CD1c-positive myeloid dendritic cell (primary cell): ENCODE data around the gene TMEM94.
"Not testable (repeated sequence)": the region's sequence is repeated elsewhere in the genome, so short reads cannot be mapped to it uniquely, and the experiment has no call there.

Experiments
- DNase-seq: peaks from one replicate; pipeline ENCODE4 v3.0.0-alpha.2; 2016; ENCODE audit errors: extremely low spot score

Gene TMEM94

GRCh38 chr17:75456417-75457046 lies at the start of gene TMEM94:
TMEM94 (plus strand) TSS chr17:75456635; CDS start chr17:75471906, 15,271 bp downstream.
- peak; percentile 99 for DNase-seq

GRCh38 chr17:75407655-75408352 lies 48.6 kb upstream of the TMEM94 start:
- no peak for DNase-seq

GRCh38 chr17:75410141-75410540 lies 46.3 kb upstream of the TMEM94 start:
- no peak for DNase-seq

- no peak for DNase-seq
Observed at GRCh38 chr17:75411328-75412067, 44.9 kb upstream of the TMEM94 start.

GRCh38 chr17:75412455-75413317 lies 43.7 kb upstream of the TMEM94 start:
- DNase-seq = peak; percentile 79

- DNase-seq = no peak
Observed at GRCh38 chr17:75414488-75414887, 41.9 kb upstream of the TMEM94 start.

- DNase-seq = no peak
Observed at GRCh38 chr17:75416006-75416405, 40.4 kb upstream of the TMEM94 start.

GRCh38 chr17:75417054-75417580 lies 39.3 kb upstream of the TMEM94 start:
- DNase-seq = no peak

- DNase-seq = peak; percentile 59
Observed at GRCh38 chr17:75418531-75418930, 37.9 kb upstream of the TMEM94 start.

- peak; percentile 87 for DNase-seq
Observed at GRCh38 chr17:75428543-75429469, 27.6 kb upstream of the TMEM94 start.

GRCh38 chr17:75430159-75430974 lies 26.1 kb upstream of the TMEM94 start:
- no peak for DNase-seq

GRCh38 chr17:75433218-75433783 lies 23.1 kb upstream of the TMEM94 start:
- no peak for DNase-seq

GRCh38 chr17:75434433-75434832 lies 22.0 kb upstream of the TMEM94 start:
- not testable (repeated sequence) for DNase-seq

- not testable (repeated sequence) for DNase-seq
Observed at GRCh38 chr17:75437404-75437803, 19.0 kb upstream of the TMEM94 start.

GRCh38 chr17:75439287-75439686 lies 17.1 kb upstream of the TMEM94 start:
- no peak for DNase-seq

- no peak for DNase-seq
Observed at GRCh38 chr17:75440738-75441448, 15.5 kb upstream of the TMEM94 start.

GRCh38 chr17:75442168-75443103 lies 14.0 kb upstream of the TMEM94 start:
- DNase-seq = no peak
